CD8-positive, alpha-beta memory T cell (primary cell): ENCODE data around the gene CKB. TPM values are rescaled to one million over a fixed set of nuclear protein-coding genes. Genes with fewer than 3 reads are reported as not detected.

Experiments used
- CTCF ChIA-PET: fragments of 350-600 bp; sonication (Branson Sonifier 250); formaldehyde crosslinking; loops from one replicate; lab custom pipeline; 2021; ENCODE audit warnings: antibody characterized with exemption; lab: Charles Lee
- POLR2A ChIA-PET: fragments of 350-600 bp; sonication (Branson Sonifier 250); formaldehyde crosslinking; loops from one replicate; lab custom pipeline; 2021; ENCODE audit warnings: antibody characterized with exemption; lab: Charles Lee
- DNase-seq, 5 donors: peaks; one replicate each; pipeline versions ENCODE4 v3.0.0 to v3.0.0-alpha.2; 2020 to 2022; ENCODE audit warnings: mixed read lengths in 1 of 5
- H3K27ac ChIP-seq: one replicate; pipeline ENCODE4 v1.7.0; 2013; ENCODE audit warnings: low read depth, mild to moderate bottlenecking, low read length, moderate library complexity
- H3K27me3 ChIP-seq: 2 replicates; pipeline ENCODE4 v1.7.0; 2013; ENCODE audit warnings: low read length, mild to moderate bottlenecking; ENCODE audit not compliant: insufficient read depth, poor library complexity, severe bottlenecking
- H3K36me3 ChIP-seq: 2 replicates; pipeline ENCODE4 v1.7.0; 2013; ENCODE audit warnings: mild to moderate bottlenecking, low read length, moderate library complexity; ENCODE audit not compliant: insufficient read depth
- H3K4me1 ChIP-seq: 2 replicates; pipeline ENCODE4 v1.7.0; 2013; ENCODE audit warnings: mild to moderate bottlenecking, low read length, moderate library complexity; ENCODE audit not compliant: insufficient read depth
- H3K4me3 ChIP-seq: 2 replicates; pipeline ENCODE4 v1.7.0; 2013; ENCODE audit warnings: mild to moderate bottlenecking, low read length
- H3K9me3 ChIP-seq: 2 replicates; pipeline ENCODE4 v1.7.0; 2013; ENCODE audit warnings: mild to moderate bottlenecking, low read length
- H3K27ac Mint-ChIP-seq, 8 donors: one replicate each; pipeline ENCODE4 v1.8.0; 2020 to 2021; ENCODE audit warnings: mixed read lengths in 8 of 8, mild to moderate bottlenecking in 6 of 8, inconsistent platforms in 3 of 8, moderate library complexity in 3 of 8
- H3K27me3 Mint-ChIP-seq, 2 donors: one replicate each; pipeline ENCODE4 v1.8.0; 2020 to 2021; ENCODE audit warnings: mixed read lengths in 2 of 2, mild to moderate bottlenecking in 1 of 2, moderate library complexity in 1 of 2
- H3K36me3 Mint-ChIP-seq, 3 donors: one replicate each; pipeline ENCODE4 v1.8.0; 2020 to 2021; ENCODE audit warnings: mixed read lengths in 3 of 3, inconsistent platforms in 1 of 3, mild to moderate bottlenecking in 1 of 3
- H3K4me1 Mint-ChIP-seq, 3 donors: one replicate each; pipeline ENCODE4 v1.8.0; 2020 to 2021; ENCODE audit warnings: mixed read lengths in 3 of 3, inconsistent platforms in 1 of 3, mild to moderate bottlenecking in 1 of 3
- H3K4me3 Mint-ChIP-seq, 7 donors: one replicate each; pipeline ENCODE4 v1.8.0; 2020 to 2021; ENCODE audit warnings: mixed read lengths in 7 of 7, mild to moderate bottlenecking in 6 of 7, moderate library complexity in 4 of 7, inconsistent platforms in 2 of 7
- H3K9me3 Mint-ChIP-seq, 5 donors: one replicate each; pipeline ENCODE4 v1.8.0; 2020 to 2022; ENCODE audit warnings: mixed read lengths in 5 of 5, mild to moderate bottlenecking in 3 of 5, moderate library complexity in 2 of 5, inconsistent platforms in 1 of 5
- polyA plus RNA-seq: library from polyadenylated mRNA; unstranded; fragments of 300-500 nt; fragmentation: Illumina TruSeq; gene quantifications from one replicate; pipeline ENCODE4 v1.2.3, GENCODE V29; 2021
- total RNA-seq, 2 experiments: library from RNA; stranded (reverse); gene quantifications; one replicate each; pipeline ENCODE4 v1.2.3, GENCODE V29; 2021

The CKB gene
- total and polyA plus RNA-seq, 3 experiments from 2014 or later, result 1.1 to 2.7 (median 1.5) TPM

DNA sequence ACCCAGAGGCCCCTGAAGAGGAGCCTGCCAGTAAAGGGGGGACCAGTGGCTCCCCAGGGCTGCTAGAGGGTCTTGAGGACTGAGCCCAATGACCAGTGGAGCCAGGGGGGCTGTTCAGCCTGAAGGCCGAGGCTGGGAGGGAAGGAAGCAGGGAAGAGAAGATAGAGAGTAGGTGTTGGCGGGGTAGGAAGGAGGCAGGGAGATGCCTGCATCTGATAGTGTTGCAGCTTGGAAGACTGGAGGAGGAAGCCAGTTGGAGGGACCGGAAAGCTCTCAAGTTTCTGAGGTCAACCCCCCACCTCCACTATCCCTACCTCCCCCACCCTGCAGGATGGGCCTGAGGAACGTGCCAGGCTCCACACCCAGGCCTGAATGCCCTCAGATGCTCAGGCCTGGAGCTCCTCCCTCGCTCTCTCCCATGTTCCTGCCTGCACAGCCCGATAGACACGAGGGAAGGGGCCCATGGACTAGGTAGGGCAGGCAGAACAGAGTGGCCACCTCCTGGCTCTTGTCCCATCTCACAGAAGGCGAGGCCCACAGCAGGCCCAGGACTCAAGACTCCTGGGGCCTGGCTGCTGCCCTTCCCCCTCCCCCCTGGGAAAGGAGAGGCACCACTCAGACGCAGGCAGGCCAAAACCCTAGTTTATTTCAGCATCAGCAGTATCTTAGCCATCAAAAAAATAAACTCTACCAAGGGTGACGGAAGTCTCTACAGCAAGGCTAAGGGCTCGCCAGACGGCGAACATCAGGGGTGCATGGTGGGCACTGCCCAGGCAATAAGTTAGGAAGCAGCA, 3.4 kb downstream of the CKB start:
- Mint-ChIP-seq H3K27ac (peak overlapping the region in 4 of 8 donors; percentile 52 to 74 (median 66)), H3K4me3 (peak overlapping the region in 6 of 7 donors; percentile 34 to 88 (median 60)), H3K36me3 (no peaks in the 10 kb centered on the region), H3K27me3 (peaks cover 4 to 9% of the 10 kb centered on the region in 2 donors), H3K4me1 (peaks cover 0 to 16% (median 8%) of the 10 kb centered on the region in 3 donors), H3K9me3 (no peaks in the 10 kb centered on the region)
- POLR2A ChIA-PET, result interaction anchor here (0.6 to 0.7 kb wide), 2 partner anchors 20 to 336 kb away, joined by 3 read pairs; no protein-coding TSS in a partner anchor
- no peaks in the 10 kb centered on the region for H3K9me3 ChIP-seq
- H3K36me3 ChIP-seq, result no peaks in the 10 kb centered on the region
- no peak overlapping the region for H3K4me3 ChIP-seq
- CTCF ChIA-PET, result interaction anchor here (0.6 to 5.5 kb wide), 13 partner anchors 9 to 118 kb away, joined by 3 to 61 read pairs (median 5); partner anchors contain the start of gene TRMT61A
- peaks cover 13% of the 10 kb centered on the region for H3K4me1 ChIP-seq
- H3K27ac ChIP-seq, result peak overlapping the region; percentile 6
- DNase-seq, result peak in 1 of 5 donors; percentile 46
- H3K27me3 ChIP-seq, result no peaks in the 10 kb centered on the region

GRCh38 chr14:103518422-103519042, 4.1 kb downstream of the CKB start:
- Mint-ChIP-seq H3K36me3 (no peaks in the 10 kb centered on the region), H3K4me1 (peaks cover 0 to 16% (median 8%) of the 10 kb centered on the region in 3 donors), H3K27me3 (peaks cover 1 to 7% of the 10 kb centered on the region in 2 donors), H3K27ac (no peak overlapping the region), H3K4me3 (peak overlapping the region in 1 of 7 donors; percentile 88), H3K9me3 (no peaks in the 10 kb centered on the region)
- Histone ChIP-seq H3K27ac (peak overlapping the region; percentile 6), H3K4me3 (no peak overlapping the region), H3K36me3 (no peaks in the 10 kb centered on the region), H3K9me3 (no peaks in the 10 kb centered on the region), H3K4me1 (peaks cover 13% of the 10 kb centered on the region), H3K27me3 (no peaks in the 10 kb centered on the region)
- POLR2A ChIA-PET, result interaction anchor here (0.6 to 0.7 kb wide), 2 partner anchors 21 to 335 kb away, joined by 3 read pairs; no protein-coding TSS in a partner anchor
- peak; percentile 46 to 70 (median 52) for DNase-seq
- CTCF ChIA-PET, result interaction anchor here (0.6 to 5.5 kb wide), 13 partner anchors 9 to 117 kb away, joined by 3 to 61 read pairs (median 5); partner anchors contain the start of gene TRMT61A

DNA sequence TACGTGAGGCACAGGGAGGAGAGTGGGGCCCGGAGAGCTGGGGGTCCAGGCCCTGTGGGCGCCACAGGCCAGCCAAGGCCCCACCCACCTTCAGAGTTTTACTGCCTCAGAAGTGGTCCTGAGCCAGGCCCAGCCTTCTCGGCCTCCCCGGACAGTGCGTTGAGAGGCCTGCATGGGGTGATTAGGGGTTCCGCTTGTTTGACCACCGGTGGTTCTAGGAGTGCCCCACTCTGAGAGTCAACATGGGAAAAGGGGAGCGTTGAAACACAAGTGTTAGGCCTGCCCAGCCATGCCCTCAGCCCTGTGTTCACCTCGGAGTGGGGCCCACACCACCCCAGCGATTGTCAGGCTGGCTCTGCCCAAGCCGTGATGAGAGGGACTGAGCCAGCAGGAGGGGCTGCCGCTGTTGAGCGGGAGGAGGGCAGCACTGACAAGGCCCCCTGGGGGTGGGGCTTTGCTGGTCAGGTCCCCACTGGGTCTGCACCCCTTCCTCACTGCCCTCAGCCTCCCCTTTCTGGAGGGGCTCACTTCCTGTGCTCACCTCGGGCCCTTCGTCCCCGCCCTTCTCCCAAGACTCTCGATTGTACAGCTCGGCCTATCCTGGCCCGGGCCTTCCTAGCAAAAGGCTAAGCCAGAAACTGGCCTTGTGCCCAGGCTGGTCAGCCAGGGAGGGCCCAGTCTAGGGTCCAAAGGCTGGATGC, 4.8 kb downstream of the CKB start:
- peaks cover 0 to 16% (median 8%) of the 10 kb centered on the region in 3 donors for H3K4me1 Mint-ChIP-seq
- Histone ChIP-seq H3K36me3 (no peaks in the 10 kb centered on the region), H3K4me3 (no peak overlapping the region), H3K27ac (peak overlapping the region; percentile 6), H3K27me3 (no peaks in the 10 kb centered on the region), H3K4me1 (peaks cover 13% of the 10 kb centered on the region), H3K9me3 (no peaks in the 10 kb centered on the region)
- peak in 1 of 5 donors; percentile 40 for DNase-seq
- H3K27me3 Mint-ChIP-seq, result peaks cover 1 to 5% of the 10 kb centered on the region in 2 donors
- no peaks in the 10 kb centered on the region for H3K9me3 Mint-ChIP-seq
- H3K36me3 Mint-ChIP-seq, result peaks cover 0 to 3% (median 0%) of the 10 kb centered on the region in 3 donors
- ChIA-PET POLR2A (no interaction called here), CTCF (interaction anchor here (1.2 to 5.5 kb wide), 8 partner anchors 10 to 64 kb away, joined by 3 to 61 read pairs (median 8); partner anchors contain the start of gene TRMT61A)
- no peak overlapping the region for H3K27ac Mint-ChIP-seq
- H3K4me3 Mint-ChIP-seq, result peak overlapping the region in 1 of 7 donors; percentile 88

- ChIA-PET CTCF (interaction anchor here (2.5 to 5.5 kb wide), 4 partner anchors 9 to 31 kb away, joined by 10 to 61 read pairs (median 21); partner anchors contain the start of gene TRMT61A), POLR2A (no interaction called here)
- no peak overlapping the region for H3K27ac Mint-ChIP-seq
- no peaks in the 10 kb centered on the region for H3K9me3 Mint-ChIP-seq
- H3K4me1 Mint-ChIP-seq, result peaks cover 0 to 16% (median 8%) of the 10 kb centered on the region in 3 donors
- Histone ChIP-seq H3K9me3 (no peaks in the 10 kb centered on the region), H3K27ac (no peak overlapping the region), H3K4me3 (no peak overlapping the region), H3K27me3 (no peaks in the 10 kb centered on the region), H3K4me1 (peaks cover 13% of the 10 kb centered on the region), H3K36me3 (no peaks in the 10 kb centered on the region)
- H3K36me3 Mint-ChIP-seq, result peaks cover 0 to 8% (median 0%) of the 10 kb centered on the region in 3 donors
- peak in 1 of 5 donors; percentile 35 for DNase-seq
- H3K4me3 Mint-ChIP-seq, result no peak overlapping the region
- peaks cover 0 to 5% of the 10 kb centered on the region in 2 donors for H3K27me3 Mint-ChIP-seq
Measured at GRCh38 chr14:103517174-103517566, 5.5 kb downstream of the CKB start.

- no peak overlapping the region for H3K4me3 ChIP-seq
- Mint-ChIP-seq H3K27me3 (peaks cover 0 to 5% of the 10 kb centered on the region in 2 donors), H3K36me3 (peaks cover 0 to 8% (median 0%) of the 10 kb centered on the region in 3 donors), H3K9me3 (no peaks in the 10 kb centered on the region), H3K27ac (no peak overlapping the region), H3K4me3 (no peak overlapping the region), H3K4me1 (peaks cover 0 to 16% (median 8%) of the 10 kb centered on the region in 3 donors)
- H3K4me1 ChIP-seq, result peaks cover 13% of the 10 kb centered on the region
- peak in 1 of 5 donors; percentile 6 for DNase-seq
- ChIA-PET CTCF (interaction anchor here (2.8 to 5.5 kb wide), 3 partner anchors 8 to 31 kb away, joined by 10 to 61 read pairs (median 22); partner anchors contain the start of gene TRMT61A), POLR2A (no interaction called here)
- H3K9me3 ChIP-seq, result no peaks in the 10 kb centered on the region
- H3K27me3 ChIP-seq, result no peaks in the 10 kb centered on the region
- H3K27ac ChIP-seq, result no peak overlapping the region
- H3K36me3 ChIP-seq, result no peaks in the 10 kb centered on the region
Measured at GRCh38 chr14:103516426-103517173, 6.0 kb downstream of the CKB start.

DNA sequence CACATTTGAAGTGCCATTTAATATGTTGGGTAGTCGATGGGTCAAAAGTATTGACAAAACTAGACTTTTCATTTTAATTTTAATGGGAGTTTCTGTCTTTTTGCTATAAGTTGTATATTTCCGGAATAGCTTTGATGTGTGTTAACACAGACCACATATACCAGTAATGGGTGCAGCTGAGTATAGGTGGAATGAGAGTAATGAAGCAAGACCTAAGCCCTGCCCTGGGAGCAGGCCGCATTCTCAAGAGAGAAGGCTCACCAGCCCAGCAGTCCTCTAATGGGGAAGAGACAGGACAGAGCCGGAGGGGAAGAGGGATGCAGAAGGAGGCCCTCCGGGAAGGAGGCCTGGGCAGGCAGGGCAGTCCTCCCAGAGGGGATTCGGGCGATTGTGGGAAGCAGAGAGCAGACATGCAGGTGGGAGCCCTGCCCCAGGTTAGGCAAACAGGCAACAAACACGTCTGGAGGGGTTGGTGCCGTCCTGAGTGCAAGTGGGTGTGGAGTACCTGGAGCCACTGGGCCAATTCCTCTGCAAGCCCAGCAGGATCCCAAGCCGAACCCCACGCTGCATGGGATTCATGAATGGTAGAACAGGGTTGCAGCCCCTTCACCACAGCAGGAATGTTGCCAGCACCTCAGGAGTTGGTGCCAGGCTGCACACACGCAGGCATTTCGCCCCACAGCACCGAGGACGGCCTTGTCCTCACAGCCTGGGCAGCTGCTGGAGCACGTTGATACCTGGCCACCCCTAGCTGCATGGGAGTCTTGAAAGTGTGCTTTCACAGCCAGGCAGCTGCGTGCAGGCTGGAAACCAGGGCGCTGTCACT, 7.8 kb downstream of the CKB start:
- POLR2A ChIA-PET, result no interaction called here
- Histone ChIP-seq H3K27me3 (no peaks in the 10 kb centered on the region), H3K4me1 (peaks cover 8% of the 10 kb centered on the region), H3K36me3 (no peaks in the 10 kb centered on the region), H3K27ac (no peak overlapping the region), H3K9me3 (no peaks in the 10 kb centered on the region), H3K4me3 (no peak overlapping the region)
- Mint-ChIP-seq H3K36me3 (peaks cover 0 to 23% (median 0%) of the 10 kb centered on the region in 3 donors), H3K27me3 (peaks cover 0 to 5% of the 10 kb centered on the region in 2 donors), H3K4me1 (peaks cover 0 to 12% (median 7%) of the 10 kb centered on the region in 3 donors), H3K4me3 (no peak overlapping the region), H3K9me3 (no peaks in the 10 kb centered on the region), H3K27ac (no peak overlapping the region)
- CTCF ChIA-PET, result interaction anchor here (0.9 kb wide), 1 partner anchor 34 kb away, joined by 3 read pairs; no protein-coding TSS in a partner anchor
- DNase-seq, result peak in 1 of 5 donors; percentile 25
